Fibroblast of skin of back (primary cell): ENCODE measurements around the gene RASA1. TPM values are rescaled to one million over a fixed set of nuclear protein-coding genes. Genes with fewer than 3 reads are reported as not detected.
A peak's percentile ranks its signal among the peaks of the same experiment; 100 is the strongest.
"Not testable (repeated sequence)": the region's sequence is repeated elsewhere in the genome, so short reads cannot be mapped to it uniquely, and the experiment has no call there.

Experiments used
- DNase-seq: peaks from one replicate; pipeline ENCODE4 v3.0.0-alpha.2; 2013
- polyA plus RNA-seq, 2 experiments: library from polyadenylated mRNA; unstranded; fragments of 120-200 nt; gene quantifications; one replicate each; pipeline ENCODE4 v1.2.1, GENCODE V29; 2013; ENCODE audit not compliant: insufficient read length in 2 of 2

The RASA1 gene
- polyA plus RNA-seq (2013, experiment 1 of 2; ENCODE audit: insufficient read length): 32.9 TPM
- polyA plus RNA-seq (2013, experiment 2 of 2; ENCODE audit: insufficient read length): 29.7 TPM

GRCh38 chr5:87267574-87268125, at the start of gene RASA1:
RASA1 (plus strand) TSS chr5:87267883; CDS start chr5:87268452, 569 bp downstream.
- peak; percentile 91 for DNase-seq

GRCh38 chr5:87229780-87230179, 37.9 kb upstream of the RASA1 start:
- DNase-seq: peak; percentile 23

GRCh38 chr5:87231037-87231808, 36.5 kb upstream of the RASA1 start:
- DNase-seq: no peak

- peak; percentile 6 for DNase-seq
These were observed 34.5 kb upstream of the RASA1 start for GRCh38 chr5:87233143-87233542.

- no peak for DNase-seq
These were observed 26.1 kb upstream of the RASA1 start for GRCh38 chr5:87241555-87241954.

GRCh38 chr5:87242242-87242641, 25.4 kb upstream of the RASA1 start:
- DNase-seq: no peak

- DNase-seq: peak; percentile 54
These were observed 24.4 kb upstream of the RASA1 start for GRCh38 chr5:87243161-87243844.

GRCh38 chr5:87245451-87245850, 22.2 kb upstream of the RASA1 start:
- DNase-seq: no peak

- no peak for DNase-seq
These were observed 21.6 kb upstream of the RASA1 start for GRCh38 chr5:87246061-87246460.

- DNase-seq: no peak
These were observed 15.4 kb upstream of the RASA1 start for GRCh38 chr5:87252283-87252605.

- DNase-seq: no peak
These were observed 13.6 kb upstream of the RASA1 start for GRCh38 chr5:87254035-87254434.

- DNase-seq: no peak
These were observed 9.2 kb upstream of the RASA1 start for GRCh38 chr5:87258507-87258906.

GRCh38 chr5:87260604-87261192, 7.0 kb upstream of the RASA1 start:
- DNase-seq: no peak

- DNase-seq: no peak
These were observed 4.2 kb upstream of the RASA1 start for GRCh38 chr5:87263498-87263897.

GRCh38 chr5:87266914-87267573, 639 bp upstream of the RASA1 start:
- DNase-seq: no peak

- peak; percentile 67 for DNase-seq
These were observed 665 bp downstream of the RASA1 start for GRCh38 chr5:87268126-87268969.

- no peak for DNase-seq
These were observed 1.3 kb downstream of the RASA1 start for GRCh38 chr5:87268970-87269377.

GRCh38 chr5:87270888-87271287, 3.2 kb downstream of the RASA1 start:
- not testable (repeated sequence) for DNase-seq

GRCh38 chr5:87276655-87277054, 9.0 kb downstream of the RASA1 start:
- DNase-seq: no peak

- DNase-seq: peak; percentile 20
These were observed 9.7 kb downstream of the RASA1 start for GRCh38 chr5:87277279-87277835.

- DNase-seq: no peak
These were observed 11.0 kb downstream of the RASA1 start for GRCh38 chr5:87278590-87279100.
